ENCODE data around the gene CPLANE2.

The CPLANE2 gene

DNA sequence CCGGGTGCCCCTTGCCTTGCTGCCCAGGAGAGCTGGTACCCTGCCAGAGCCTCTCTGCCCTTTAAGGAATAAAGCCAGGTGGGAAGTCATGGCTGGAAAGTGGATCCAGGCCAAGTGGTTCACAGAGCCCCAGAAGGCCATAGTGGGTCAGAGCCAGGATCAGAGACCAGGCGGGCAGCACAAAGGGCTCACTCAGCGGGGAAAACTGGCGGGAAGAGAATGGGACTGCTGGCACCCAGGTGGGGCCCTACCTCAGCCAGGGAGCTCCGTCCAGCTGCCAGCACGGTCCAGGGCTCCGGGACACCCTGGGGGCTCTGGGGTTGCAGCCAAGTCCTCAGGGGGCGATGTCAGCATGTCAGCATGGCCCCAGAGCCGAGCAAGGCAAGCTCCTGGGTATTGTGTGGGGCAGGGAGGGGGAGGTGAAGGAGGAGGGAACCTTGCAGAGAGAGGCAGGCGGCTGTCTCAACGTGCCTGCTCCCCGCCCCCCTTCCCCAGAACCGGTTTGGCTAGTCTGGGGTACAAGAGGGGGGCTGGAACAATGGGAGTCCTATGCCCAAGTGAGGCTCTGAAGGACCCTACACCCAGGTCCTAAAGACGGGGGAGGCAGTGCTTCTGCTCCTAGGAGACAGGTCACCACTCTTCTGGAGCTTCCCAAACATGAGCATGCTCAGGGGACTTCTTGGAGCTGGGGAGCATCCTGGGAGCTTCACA lies 24.6 kb downstream of the CPLANE2 start, which contains the start of gene ARHGEF19:
Gene ARHGEF19, minus strand, starts transcription at position 402 of the 711 bp plus-strand sequence. CDS start 3,598 bp downstream, outside the sequence.
- Histone ChIP-seq H3K27ac (peak within 1 kb of the TSS in 16 of 21 experiments; percentile 15 to 83 (median 52)), H3K4me3 (peak within 1 kb of the TSS in 6 of 7 experiments; percentile 1 to 44 (median 26))

GRCh38 chr1:16211824-16212223 lies 25.2 kb downstream of the CPLANE2 start:
- Histone ChIP-seq H3K4me3 (peak overlapping the region in 6 of 7 experiments; percentile 1 to 44 (median 26)), H3K27ac (peak overlapping the region in 16 of 21 experiments; percentile 15 to 83 (median 52))

- Histone ChIP-seq H3K4me3 (peak overlapping the region in 2 of 7 experiments; percentile 16 to 17), H3K27ac (peak overlapping the region in 6 of 21 experiments; percentile 6 to 62 (median 36))
Measured at GRCh38 chr1:16210581-16210980, 26.4 kb downstream of the CPLANE2 start.

GRCh38 chr1:16209847-16210407 lies 27.1 kb downstream of the CPLANE2 start:
- peak overlapping the region in 9 of 21 experiments; percentile 6 to 62 (median 25) for H3K27ac ChIP-seq

DNA sequence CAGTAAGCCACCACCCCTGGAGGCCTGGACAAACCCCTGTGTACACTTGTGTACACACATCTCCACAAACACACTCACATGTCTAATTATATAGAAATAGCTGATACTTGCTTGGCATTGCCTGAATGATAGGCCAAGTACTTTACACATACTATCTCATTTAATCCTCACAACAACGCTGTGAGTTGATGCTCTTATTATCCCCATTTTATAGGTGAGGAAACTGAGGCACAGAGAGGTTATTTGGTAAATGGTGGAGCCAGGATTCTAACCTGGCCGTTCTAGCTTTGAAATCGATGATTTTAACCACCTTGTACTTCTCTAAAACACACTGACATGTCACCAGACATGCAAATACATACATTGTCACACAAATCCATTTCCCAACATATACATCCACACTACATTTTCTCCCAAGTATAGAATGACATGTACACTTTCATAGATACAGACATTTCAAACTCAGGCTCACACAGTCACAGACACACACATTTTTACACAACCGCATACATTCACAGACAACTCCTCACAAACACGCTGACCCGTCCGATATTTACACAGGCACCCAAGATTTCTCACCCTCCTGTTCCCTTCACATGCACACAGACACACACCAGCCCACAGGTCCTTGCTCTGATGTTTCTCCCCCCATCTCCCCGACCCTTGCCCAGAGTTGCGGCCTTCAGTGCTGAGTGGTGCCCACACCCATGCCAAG lies 27.7 kb downstream of the CPLANE2 start:
- H3K4me3 ChIP-seq: peak overlapping the region in 3 of 7 experiments; percentile 9 to 17 (median 16)
- H3K27ac ChIP-seq: peak overlapping the region in 9 of 21 experiments; percentile 0 to 62 (median 25)

More at GRCh38 chr1:16209847-16210407, 27.1 kb downstream of the CPLANE2 start:
- peak overlapping the region in 3 of 7 experiments; percentile 9 to 17 (median 16) for H3K4me3 ChIP-seq

DNA sequence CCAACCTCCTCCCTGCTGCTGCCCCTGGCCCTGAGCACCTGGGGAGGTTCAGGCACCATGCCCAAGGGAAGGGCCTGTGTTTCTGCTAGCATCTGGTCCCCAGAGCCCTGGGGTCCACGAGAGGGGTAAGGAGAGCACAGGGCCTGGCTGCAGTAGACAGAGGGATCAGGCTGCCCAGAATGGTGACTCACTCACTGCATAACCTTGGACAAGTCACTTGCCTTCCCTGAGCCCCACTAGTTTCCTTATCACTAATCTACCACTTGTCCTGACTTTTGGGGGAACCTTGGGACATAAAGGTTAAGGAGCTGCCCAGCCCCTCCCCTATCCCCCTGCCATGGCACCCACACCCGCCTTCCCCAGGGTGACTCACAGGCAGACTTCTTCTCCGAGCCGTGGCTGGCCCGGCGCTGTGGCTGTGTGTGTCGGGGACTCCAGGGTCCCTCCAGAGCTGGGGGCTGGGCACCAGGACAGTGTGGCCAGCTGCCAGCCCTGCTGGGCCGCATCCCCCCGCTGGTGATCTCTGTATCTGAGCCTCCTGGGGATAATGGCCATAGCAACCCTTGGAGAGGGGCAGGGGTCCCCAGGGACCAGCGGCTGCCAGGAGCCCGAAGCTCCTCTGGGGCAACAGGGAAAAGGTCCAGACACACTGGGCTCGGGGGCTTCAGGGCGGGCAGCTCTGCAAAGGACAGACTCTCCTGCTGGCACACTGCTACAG lies 28.6 kb downstream of the CPLANE2 start:
- no peak overlapping the region for H3K4me3 ChIP-seq

DNA sequence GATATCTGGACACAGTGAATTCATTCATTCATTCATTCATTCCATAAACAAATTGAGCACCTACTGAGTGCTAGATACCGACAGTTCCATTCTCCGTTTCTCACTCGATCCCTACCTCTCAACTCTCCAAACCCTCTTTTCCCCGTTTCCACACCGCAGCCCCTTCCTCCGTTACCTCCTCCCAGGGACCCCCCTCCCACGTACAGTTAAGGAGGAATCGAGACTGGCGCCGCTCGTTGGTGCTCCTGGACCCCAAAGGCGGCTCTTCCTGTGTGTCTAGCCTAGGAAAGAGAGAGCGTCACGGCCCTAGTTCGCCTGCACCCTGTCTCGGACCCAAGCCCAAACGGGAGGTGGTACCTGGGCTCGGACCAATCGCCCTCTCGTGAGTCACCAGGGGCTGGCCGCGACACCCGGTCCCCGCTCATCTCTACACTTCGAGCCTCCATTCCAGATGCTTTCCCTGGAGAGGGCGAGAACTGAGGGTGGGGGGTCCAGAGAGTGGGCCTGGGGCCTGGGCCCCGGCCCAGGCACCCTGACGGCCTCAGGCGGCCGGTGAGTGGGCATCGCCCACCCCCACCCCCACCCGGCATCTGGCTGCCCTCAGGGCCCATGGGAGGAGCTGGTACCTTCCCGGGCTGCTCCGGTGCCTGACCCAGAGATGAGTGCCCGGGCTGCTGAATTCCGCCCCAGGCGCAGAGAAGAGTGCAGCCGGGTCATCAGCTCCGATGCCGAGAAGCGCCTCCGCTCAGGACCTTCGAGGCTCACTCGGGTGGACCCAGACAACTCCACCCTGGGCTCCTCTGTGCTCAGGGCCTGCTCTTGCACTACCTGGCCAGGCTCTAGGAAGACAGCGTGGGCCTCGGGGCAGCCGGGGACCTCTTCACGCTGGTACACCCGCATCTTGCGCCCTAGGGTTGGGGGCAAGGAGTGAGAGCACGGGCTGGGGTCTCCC lies 29.4 kb downstream of the CPLANE2 start:
- Histone ChIP-seq H3K4me3 (peak overlapping the region; percentile 37 to 52 (median 48)), H3K27ac (peak overlapping the region in 20 of 21 experiments; percentile 70 to 96 (median 88))

More for the DNA sequence above, 28.6 kb downstream of the CPLANE2 start:
- peak overlapping the region in 11 of 21 experiments; percentile 0 to 90 (median 60) for H3K27ac ChIP-seq

- Histone ChIP-seq H3K4me3 (peak overlapping the region; percentile 37 to 52 (median 48)), H3K27ac (peak overlapping the region in 20 of 21 experiments; percentile 71 to 96 (median 89))
Measured at GRCh38 chr1:16206547-16207317, 30.3 kb downstream of the CPLANE2 start.

DNA sequence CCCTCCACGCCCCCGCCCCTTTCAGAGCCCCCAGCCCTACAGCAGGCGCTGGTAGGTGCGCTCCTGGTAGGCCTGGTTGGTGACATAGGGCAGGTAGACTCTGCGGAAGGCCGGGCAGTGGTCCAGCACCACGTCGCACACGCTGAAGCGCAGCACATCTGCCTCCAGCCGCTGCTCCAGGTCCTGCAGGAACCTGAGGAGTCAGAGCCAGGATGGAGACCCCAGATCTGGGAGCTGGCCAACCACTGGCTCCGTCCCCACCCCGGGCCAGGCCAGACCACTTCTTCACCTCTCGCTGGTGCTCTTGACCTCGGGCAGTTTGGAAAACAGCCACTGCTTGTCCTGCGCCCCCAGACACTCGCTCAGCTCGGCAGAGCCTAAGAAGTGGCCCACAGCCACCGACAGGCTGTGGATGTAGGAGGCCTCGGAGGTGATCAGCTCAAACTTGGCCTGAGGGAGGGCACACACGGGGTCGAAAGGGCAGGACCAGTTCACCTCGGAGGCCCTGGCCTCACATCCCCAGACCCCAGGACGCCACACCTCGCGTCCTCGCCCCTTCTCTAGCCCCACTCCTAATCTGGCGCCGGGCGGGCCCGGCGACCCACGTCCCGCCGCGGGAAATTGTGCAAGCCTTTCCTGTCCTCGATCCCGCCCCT lies 31.0 kb downstream of the CPLANE2 start:
- Histone ChIP-seq H3K4me3 (peak overlapping the region; percentile 37 to 52 (median 48)), H3K27ac (peak overlapping the region in 20 of 21 experiments; percentile 59 to 96 (median 88))

DNA sequence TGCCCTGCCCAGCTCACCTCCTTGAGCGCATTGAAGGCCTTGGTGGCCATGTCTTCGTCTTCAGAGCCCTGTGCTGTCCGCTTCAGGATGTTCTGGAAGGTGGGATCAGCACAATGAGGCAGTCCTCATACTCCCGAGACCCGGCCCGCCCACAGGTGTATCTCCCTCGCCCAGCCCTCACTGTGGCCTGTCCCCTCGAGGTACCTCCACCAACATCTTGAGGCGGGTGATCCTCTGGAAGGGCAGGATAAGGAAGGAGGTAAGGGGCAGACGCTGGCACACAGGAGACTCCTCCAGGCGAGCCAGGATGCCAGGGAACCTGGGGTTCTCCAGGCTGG lies 31.7 kb downstream of the CPLANE2 start:
- H3K4me3 ChIP-seq: no peak overlapping the region
- H3K27ac ChIP-seq: peak overlapping the region in 8 of 21 experiments; percentile 59 to 91 (median 86)

GRCh38 chr1:16204634-16205333 lies 32.2 kb downstream of the CPLANE2 start:
- Histone ChIP-seq H3K27ac (peak overlapping the region in 1 of 21 experiments; percentile 59), H3K4me3 (no peak overlapping the region)

DNA sequence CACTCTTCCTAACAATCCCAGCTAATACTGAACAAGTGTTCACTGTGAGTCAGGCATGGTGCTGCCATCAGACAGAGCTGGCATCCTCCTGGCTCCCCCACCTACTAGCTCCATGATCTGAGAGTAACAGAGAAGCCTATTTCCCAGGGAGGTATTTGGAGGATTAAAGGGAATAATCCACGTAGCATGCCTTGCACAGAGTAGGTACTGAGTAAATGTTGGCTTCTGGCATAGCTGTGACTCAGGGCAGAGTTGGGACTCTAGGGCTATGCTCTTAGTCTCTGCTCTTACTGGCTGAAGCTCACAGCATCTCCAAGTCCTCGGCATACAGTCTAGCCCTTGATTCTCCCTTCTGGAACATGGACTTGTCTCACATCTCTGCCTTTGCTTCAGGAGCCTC lies 32.8 kb downstream of the CPLANE2 start:
- no peak overlapping the region for H3K4me3 ChIP-seq
- no peak overlapping the region for H3K27ac ChIP-seq

GRCh38 chr1:16203550-16203949 lies 33.4 kb downstream of the CPLANE2 start:
- Histone ChIP-seq H3K27ac (no peak overlapping the region), H3K4me3 (no peak overlapping the region)

DNA sequence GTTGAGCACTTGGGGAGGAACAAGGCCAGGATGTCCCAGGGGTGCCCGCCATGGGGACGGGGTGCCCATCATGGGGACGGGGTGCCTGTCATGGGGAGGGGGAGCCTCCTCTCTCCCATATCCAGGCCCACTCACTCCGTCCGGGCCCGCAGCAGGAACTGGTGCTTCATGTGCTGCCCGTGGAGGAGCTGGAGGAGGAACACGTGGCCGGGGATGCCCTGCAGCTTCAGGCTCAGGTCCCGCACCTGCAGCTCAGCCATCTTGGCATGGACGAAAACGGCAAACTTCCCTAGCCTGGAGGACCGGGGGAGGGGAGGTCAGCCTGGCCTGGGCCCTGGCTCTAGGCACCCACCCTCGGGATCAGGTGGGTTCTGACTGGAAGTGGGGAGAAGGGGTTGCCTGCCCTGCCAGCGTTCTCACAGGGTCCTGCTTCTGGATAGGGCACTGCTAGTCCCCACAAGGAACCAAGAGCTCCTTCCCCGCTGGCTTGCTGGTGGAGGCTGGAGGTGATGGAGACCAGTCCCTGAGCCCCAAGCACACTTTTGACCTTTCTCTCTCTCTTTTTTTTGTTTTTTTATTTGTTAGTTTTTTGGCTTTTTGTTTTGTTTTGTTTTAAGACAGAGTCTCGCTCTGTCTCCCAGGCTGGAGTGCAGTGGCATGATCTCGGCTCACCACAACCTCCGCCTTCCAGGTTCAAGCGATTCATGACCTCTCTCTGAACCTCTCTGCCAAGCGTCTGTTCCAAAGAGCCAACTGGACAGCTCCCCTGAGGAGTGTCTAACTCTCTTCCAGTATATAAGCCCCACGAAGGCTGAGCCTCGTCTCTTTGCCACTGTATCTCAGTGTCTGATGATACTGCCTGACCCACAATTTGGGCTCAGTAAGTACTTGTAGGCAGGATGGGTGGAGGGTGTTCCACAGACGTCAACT lies 34.4 kb downstream of the CPLANE2 start:
- Histone ChIP-seq H3K27ac (no peak overlapping the region), H3K4me3 (no peak overlapping the region)

DNA sequence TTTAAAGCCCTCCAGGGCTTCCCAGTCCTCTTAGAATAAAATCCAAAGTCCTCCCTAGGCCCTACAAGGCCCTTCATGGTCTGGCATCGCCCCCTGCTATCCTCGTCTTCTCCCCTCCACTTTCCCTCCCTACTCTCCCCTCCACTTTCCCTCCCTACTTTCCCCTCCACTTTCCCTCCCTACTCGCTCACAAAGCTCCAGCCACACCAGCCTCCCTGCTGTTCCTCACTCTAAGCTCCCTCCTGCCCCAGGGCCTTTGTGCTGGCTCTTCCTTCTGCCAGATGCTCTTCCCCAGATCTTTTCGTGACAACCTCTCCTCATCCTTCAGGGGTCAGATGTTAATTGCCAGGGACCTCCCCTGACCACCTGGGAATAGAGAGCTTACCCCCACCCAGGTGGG lies 37.3 kb downstream of the CPLANE2 start:
- H3K27ac ChIP-seq: peak overlapping the region in 2 of 21 experiments; percentile 6 to 22
- no peak overlapping the region for H3K4me3 ChIP-seq

GRCh38 chr1:16199157-16199501 lies 37.9 kb downstream of the CPLANE2 start:
- H3K4me3 ChIP-seq: no peak overlapping the region
- H3K27ac ChIP-seq: peak overlapping the region in 1 of 21 experiments; percentile 6

All from skin epidermis (tissue), 12 donors.